Activated CD8-positive, alpha-beta memory T cell treated with anti-CD3 and anti-CD28 coated beads, Interleukin-2, amount 50 U/mL, for 4 hours (primary cell): ENCODE data around the gene HDAC4.

ENCODE experiments used
- DNase-seq: peaks from one replicate; pipeline ENCODE4 v3.0.0-alpha.2; 2020

The HDAC4 gene

DNA sequence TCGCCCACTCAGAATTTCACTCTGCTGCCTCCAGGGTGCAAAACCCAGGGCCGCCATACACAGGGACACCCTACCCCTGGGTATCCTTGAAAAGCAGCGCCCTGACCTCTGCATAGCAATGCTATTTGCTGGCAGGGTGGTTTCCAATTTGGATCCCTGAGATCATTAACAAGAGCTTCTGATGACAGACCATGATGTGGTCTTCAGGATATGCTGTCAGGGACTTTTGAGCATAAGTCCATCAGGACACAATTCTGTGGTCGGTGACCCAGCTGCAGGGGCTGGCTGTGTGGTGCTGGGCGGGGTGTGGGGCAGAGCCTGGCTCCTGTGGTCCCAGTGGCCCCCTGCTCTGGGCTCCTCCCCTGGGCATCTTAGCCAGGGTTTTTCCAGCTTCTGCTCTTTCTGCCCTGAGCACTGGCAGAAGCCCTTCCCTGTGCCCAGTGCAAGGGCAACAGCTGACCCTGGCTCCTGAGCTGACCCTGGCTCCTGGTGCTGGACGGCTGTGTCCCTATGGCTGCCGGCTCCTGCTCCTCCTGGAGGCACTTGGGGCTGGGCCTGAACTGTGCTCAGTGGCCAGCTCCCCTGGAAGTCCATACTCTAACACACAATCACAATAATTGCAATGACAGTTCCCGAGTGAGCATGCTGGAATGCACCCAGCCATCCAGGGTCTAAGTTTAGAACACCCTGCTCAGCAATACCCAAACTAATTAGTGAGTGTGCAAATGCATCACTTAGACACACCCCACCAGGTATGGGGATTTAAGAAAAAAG is 271.5 kb downstream of the HDAC4 start:
- DNase-seq, result no peak

DNA sequence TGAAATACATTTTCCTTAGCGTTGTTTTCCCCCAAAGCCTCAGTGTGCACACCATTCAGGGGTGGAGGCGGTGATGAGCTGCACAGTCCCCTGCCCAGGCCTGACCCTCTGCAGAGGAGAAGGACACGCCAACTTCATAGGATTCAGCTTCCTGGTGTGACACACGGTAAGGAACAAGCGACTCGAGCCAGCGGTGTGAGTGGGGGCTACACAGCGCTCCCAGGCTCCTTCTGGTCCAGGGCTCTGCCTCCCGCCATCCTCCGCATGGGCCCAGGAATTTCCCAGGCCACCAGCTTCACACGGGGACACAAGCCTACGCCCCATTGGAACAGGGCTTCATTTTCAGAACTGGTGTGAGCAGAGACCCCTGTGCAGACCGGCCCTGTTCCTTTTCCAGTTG is 272.1 kb downstream of the HDAC4 start:
- DNase-seq, result no peak

DNA sequence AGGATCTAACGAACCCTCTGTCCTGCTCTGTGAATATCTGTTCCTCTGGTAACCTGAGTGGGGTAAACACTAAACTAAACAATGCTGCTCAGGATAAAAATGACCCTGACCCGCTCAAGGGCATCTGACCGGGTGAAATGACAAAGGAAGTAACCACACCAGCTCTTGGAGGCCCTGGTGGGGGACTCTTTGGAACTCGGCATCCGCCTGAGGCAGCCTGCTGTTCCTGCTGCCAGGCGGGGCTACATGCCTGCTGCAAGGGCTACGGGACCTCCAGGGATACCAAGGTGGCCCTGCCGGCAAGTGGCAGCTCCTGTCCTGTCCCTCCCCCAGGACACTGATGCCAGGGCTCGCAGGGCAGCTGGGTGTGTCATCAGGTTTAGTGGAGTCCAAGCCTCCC is 273.3 kb downstream of the HDAC4 start:
- no peak for DNase-seq

DNA sequence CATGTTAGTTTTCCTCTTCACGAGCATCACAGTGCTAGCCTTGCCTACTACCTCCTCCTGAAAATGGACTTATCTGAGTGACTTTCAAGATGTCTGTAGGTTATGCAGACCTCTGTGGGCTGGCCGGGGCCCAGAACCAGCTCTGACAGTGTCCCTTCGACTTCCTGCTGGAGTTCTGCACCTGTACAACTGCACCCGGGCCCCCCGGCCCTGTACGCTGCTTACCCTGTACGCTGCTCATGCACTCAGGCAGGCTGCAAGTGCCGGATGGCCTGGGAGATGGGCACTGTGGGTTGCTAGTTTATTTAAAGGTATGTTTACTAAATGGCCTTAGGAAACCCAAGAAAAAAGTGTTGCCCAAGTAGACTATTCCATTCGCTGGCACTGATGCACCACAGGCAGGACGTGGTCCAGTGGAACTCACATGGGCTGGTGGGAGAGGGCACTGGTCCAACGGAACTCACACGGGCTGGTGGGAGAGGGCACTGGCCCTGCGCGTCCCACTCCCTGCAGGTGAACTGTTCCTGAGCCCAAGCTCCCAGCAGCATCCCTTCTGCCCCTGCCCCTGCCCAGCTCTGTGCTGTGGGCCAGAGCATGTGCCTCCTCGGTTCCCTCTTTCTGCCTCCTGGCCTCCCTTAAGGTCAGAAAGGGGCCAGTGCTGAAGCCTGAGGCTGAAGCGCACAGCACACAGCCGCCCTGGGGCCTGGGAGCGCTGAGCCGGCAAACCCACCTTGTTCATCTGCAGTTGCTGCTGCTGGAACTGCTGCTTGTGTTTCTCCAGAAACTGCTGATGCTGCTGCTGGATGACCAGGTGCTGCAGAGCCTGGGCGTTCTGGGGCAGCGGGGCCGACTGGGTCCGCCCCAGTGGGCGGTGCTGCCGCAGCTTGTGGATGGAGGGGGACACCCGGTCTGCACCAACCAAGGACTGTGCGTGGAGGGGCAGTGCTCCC is 274.8 kb downstream of the HDAC4 start:
- no peak for DNase-seq

DNA sequence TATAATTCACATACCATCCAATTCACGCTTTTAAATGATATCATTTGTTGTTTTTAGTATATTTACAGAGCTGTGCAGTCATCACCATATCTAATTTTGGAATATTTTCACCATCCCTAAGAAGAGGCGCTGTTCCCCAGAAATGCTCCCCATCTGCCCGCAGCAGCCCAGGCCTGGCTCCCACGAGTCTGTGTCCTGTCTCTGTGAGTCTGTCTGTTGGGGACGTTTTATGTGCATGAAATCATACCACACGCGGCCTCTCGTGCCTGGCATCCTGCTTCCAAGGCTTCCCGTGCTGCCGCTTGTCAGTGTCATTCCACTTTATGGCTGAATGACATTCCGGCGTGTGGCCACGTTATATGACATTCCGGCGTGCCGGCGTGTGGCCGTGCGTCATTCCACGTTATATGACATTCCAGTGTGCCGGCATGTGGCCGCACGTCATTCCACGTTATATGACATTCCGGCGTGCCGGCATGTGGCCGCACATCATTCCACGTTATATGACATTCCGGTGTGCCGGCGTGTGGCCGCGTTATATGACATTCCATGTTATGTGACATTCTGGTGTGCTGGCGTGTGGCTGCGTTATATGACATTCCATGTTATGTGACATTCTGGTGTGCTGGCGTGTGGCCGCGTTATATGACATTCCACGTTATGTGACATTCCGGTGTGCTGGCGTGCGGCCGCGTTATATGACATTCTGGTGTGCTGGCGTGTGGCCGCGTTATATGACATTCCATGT is 276.5 kb downstream of the HDAC4 start:
- no peak for DNase-seq

DNA sequence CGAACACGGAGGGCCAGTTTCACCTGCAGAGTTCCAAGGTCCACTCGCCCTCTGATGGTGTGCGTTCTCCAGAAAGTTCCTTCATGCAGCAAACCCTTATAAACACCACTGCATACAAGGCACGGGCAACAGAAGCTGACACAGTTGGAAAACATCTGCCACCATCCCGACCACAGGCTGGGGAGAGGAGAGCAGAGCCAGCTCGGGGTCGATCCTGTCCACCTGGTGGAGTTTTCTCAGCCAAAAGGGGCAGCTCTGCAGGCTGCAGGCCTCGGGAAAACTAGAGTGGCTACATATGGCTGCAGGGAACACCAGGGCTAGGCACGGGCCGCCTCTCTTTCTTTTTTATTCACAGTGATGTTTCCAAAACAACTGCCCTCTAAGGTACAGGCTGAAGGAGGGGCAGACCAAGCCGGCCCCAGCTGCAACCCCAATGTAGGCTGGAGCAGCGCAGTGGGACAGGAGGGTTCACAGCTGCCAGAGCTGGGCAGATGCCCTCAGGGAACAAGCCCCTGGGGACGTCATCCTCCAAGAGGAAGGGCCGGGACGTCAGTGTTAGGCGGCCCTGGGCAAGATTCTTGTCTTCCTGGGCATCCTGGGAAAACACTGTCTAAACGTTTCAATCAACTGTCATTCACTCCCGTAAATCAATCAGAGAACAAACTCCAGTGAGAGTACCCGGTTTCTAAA is 278.3 kb downstream of the HDAC4 start:
- DNase-seq, result no peak

DNA sequence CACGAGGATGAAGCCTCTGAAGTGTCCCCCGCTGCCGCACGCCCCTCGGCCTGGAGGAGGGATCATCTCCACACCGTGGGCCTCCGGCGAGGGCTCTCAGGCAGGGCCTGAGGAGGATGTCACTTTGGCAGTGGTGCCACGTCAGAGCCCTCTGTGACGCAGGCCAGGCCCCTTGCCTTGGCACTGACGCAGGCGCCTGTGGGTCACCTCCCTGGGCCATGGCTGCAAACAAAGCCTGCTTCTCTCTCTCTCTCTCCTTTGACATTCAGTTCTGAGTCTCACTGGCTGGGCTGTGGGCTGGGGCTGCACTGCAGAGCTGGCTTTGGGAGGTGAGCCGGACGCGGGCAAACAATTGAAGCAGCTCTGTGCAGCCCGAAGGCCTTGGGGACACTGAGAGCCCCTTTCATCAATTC is 279.2 kb downstream of the HDAC4 start:
- DNase-seq, result no peak

DNA sequence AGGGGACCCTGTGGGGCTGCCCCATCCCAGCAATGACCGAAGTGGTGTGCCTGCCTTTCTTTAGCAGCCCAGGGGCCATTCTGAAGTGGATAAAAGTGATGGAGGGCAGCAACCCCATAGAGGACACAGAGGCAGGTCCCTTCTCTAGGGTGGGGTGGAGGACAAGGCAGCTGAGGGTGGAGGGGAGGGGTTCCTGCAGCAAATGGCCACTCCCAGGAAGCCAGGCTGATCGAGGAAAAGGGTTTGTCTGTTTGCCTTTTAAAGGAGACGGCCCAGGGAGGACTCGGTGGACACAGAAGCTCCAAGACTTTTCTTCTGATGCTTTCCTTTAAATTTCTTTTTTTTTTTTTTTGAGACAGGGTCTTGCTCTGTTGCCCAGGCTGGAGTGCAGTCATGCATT is 280.2 kb downstream of the HDAC4 start:
- DNase-seq, result no peak

DNA sequence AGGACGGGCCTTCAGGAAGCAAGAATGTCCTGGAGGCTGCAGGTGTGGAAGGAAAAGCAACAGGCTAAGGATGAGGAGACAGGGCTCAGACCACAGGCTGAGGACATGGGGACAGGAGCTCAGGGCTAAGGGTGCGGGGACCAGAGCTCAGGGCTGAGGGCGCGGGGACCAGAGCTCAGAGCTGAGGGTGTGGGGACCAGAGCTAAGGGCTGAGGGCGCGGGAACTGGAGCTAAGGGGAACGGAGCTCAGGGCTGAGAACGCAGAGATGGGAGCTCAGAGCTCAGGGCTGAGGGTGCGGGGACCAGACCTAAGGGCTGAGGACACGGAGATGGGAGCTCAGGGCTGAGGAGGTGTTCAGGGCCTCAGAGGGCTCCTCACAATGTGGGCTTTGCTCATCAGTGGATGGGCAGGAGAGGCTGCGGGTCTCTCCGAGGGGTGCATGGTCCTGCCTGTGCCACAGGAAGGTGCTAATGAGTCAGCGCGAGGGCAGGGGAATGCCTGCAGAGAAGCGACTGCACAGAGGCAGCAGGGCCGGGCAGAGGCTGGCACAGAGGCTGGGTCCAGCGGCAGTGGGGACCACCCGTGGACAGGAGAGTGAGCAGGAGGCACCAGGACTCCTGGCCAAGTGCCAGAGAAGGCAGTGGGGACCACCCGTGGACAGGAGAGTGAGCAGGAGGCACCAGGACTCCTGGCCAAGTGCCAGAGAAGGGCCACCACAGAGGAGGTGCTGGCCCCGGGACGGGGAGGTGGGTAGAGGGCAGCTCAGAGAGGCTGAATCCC is 281.3 kb downstream of the HDAC4 start:
- DNase-seq, result no peak

DNA sequence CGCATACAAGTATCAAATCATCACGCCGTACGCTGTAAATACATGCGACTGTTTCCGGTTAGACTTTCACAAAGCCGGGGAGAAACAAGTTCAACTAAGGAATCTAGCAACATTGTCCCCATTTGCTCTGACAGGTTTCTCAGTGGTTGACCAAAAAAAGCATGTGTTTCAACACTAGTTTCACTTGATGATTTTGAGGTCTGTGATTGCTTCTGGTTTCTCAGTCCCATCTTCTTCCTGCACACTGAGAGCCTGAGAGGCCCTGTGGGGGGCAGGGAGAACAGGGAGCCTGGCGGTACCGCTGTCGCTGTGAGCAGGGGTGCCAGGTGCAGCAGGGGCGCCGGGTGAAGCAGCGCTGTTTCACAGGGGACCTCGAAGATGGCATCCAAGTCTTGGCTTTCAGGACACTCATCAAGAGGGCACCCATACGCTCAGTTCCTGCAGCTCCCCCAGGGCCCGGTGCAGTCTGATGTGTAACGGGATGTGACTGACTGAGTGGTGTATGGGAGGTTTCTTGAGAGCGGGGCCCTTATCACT is 282.1 kb downstream of the HDAC4 start:
- DNase-seq, result no peak

DNA sequence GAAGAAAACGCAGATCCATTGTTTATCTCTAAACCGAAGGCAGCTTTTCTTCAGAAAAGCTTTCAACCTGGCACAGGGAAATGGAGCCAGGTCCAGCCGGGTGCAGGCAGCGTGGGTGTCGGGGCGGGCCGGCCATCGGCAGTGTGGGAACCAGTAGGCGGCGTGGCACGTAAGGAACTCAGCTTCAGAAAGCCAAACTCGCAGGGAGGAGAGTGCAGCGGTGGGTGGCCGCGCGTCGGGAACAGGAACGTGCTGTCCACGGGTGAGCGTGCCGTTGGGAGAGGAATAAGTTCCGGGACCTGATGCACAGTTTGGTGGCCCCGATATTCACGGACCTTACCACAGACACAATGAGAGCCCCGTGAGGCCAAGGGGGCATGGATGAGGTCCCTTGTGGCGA is 282.6 kb downstream of the HDAC4 start:
- DNase-seq, result no peak

DNA sequence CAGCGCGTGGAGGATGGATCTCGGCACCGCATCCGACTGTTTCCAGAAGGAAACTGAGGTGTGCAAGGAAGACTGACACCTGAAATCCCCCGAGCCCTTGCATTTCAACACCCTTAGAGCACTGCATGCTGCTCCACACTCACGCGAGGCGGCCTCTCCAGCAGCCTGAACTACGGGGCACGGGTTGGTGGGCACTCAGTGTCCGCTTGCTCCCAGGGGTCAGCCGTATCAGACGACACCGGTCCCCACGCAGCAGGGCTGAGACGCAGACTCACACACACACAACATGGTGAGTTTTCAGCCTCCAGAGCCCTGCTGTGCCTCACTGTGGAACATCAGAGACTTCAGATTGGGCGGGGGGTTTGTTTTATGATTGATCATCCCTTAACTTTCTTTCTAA is 283.0 kb downstream of the HDAC4 start:
- DNase-seq, result no peak

DNA sequence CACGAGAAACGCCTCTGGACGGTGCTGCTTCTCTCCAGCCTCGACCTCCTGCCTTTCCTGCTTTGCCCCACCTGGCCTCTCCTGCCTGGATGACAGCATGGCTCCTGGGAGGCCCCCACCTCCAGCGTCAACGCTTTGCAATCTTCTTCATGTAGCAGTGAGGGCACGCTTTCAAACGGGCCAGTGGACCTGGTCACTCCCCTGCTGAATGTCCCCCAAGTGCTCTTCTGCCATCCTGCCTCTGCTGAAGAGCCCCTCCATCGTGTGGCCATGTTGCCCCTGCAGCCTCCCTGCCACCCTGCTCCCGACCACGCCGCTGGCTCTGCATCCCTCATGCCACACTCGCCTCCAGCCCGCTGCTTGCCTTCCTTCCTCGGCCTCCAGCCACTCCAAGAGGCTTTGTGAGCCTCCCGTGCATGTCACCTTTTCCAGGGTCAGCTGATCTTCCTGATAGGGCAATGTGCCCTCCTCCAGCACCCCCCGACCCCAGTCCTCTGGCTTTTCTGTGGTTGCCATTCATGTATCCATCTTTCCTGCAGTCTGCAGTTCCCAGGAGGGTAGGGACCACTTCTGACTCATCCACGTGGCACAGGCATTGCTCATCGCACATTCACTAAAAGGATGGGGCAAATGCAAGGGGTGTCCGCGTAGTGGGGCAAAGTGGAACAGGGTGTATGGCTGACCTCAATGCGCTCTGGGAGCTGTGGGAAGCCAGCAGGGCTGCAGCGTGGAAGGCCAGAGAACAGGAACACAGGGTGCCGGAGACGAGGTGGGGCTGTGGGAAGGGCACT is 284.2 kb downstream of the HDAC4 start:
- DNase-seq, result no peak

DNA sequence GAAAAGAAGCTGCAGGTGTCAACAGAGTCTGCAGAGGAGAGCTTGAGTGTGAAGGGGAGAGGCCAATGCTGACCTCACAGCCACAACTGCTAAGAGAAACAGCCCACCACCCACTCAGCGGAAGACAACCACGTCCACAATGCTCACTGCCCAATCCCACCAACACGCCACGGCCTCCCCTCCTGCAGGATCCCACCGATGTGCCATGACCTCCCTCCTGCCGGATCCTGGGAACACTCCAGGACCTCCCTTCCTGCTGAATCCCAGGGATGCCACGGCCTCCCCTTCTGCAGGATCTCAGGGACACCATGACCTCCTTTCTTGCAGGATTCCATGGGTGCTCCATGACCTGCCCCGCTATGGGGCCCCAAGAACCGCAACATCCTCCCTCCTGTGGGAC is 285.2 kb downstream of the HDAC4 start:
- DNase-seq, result no peak

DNA sequence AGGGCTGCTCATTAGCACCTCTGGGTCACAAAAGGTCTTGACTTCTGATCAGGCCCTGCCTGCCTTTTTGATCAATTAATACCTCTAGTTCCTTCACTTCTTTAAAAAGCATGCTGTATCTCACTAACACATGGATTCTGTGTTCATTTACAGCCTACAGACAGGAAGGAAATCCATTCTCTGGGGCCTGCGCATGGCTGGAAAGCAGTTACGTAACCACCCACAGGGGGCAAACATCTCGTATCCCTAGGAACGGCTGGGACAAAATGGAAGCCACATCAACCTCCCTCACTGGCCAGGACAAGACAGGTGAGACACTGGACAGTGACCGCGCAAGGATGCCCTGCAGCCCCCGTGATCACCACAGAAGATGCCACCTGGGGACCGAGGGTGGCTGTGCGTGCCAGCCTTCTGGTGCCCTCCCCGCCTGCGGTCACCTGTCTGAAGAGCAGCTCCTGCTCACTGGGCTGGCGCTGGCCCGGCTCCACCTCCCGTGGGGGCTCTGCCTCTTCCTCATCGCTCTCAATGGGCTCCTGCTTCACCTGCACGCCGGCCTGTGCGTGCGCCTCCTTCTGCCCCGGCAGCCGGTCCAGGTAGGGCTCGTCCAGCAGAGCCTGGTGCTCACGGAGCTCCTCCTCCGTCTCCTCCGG is 286.1 kb downstream of the HDAC4 start:
- no peak for DNase-seq

DNA sequence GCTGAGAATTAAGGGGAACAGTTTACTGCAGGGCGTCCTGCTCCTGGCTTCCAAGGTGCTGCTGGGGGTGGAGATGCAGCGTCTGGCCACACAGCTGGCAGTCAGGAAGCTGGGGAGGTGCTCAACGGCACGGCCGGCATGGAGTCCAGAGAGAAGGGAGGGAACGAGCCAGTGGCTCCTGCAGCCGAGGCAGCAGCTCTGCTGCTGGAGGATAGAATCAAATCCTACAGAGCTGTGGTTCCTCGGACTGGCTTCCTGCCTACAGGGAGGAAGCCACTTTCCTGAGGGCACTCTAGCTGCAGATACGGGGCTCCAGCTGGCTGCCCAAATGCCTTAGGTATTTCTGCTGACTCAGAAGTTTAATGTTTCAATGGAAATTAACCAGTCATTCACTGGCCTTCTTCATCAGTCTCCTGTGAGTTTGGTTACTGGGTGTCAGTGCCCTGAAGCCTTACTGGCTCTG is 286.7 kb downstream of the HDAC4 start:
- DNase-seq, result no peak

DNA sequence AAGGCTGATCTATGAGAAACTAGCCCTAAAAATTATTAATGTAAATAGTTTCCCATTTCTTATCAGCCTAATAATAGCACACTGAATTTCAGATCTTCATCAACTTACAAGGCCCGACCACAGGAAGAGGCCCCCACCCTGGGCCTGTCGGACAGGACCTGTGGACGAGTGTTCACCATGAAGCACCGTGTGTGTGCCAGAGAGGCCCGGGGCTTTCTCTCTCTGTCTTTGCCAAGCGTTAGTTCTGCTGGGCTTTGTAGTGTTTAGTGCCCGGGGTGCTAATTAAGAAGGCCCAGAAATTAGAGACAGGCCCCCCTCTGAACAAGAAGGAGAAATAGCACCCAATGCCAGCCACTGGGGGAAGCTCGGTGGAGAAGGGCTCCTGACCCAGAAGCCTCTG is 287.2 kb downstream of the HDAC4 start:
- no peak for DNase-seq

DNA sequence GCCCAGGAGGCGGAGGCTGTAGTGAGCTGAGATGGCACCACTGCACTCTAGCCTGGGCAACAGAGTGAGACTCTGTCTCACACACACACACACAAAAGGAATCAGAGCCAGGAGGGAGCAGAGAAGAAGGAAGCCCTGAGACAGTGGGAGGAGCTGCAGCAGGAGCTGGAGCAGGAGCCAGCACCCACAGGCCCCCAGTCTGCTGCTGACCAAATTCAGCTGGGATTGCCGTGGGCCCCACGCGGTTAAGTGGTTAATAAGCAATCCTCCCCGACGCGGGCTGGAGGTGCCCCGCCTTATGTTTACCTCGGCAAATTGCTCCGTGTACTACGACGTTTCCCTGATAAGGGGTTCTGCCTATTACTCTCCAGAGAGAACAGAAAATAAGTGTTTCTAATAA is 287.6 kb downstream of the HDAC4 start:
- no peak for DNase-seq

DNA sequence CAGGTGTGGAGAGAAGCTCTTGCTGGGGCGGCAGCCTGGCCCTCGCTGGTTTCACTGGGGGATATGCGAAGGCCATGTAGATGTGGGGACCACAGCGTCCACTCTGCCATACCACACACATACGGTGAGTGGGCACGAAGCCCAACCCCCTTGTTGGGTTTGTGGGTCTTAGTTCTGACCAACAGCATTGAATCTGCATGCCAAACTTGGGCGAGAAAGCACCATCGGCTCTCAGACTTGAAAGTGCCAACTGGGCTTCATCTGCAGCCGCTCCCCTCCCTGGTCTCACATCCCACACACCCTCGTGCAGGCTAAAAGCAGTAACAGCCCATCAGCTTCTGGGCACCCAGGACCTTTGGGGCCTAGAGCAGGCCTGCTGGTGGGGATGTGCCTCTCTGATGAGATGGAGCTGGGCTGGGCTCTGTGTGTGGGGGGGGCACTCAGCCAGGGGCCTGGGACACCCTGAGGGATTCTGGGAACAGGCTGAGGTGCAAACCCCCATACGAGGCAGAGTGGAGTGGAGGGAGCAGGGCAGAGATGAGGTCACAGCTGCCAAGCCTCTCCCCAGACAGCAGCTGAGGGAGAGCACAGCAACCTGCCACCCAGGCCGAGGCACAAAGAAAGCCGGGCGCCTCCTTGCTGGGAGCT is 288.6 kb downstream of the HDAC4 start:
- DNase-seq, result no peak
